Common myeloid progenitor, CD34-positive (primary cell): ENCODE measurements around the gene KCNT2.

Source experiments
- CTCF ChIA-PET: fragments of 350-600 bp; sonication (Branson Sonifier 250); formaldehyde crosslinking; loops from one replicate; lab custom pipeline; 2021; ENCODE audit warnings: antibody characterized with exemption; lab: Charles Lee
- POLR2A ChIA-PET: fragments of 350-600 bp; sonication (Branson Sonifier 250); formaldehyde crosslinking; loops from one replicate; lab custom pipeline; 2021; ENCODE audit warnings: antibody characterized with exemption; lab: Charles Lee
- DNase-seq, 3 donors: peaks; one replicate each; pipeline versions ENCODE4 v3.0.0 to v3.0.0-alpha.2; 2013
- H3K27ac ChIP-seq, 2 experiments: 1 replicate in 1 of 2; 2 replicates in 1 of 2; pipeline ENCODE4 v1.7.0; 2013; ENCODE audit warnings: inconsistent platforms in 2 of 2, low read length in 2 of 2, mild to moderate bottlenecking in 2 of 2, low read depth in 1 of 2, moderate library complexity in 1 of 2; ENCODE audit not compliant: severe bottlenecking in 2 of 2, insufficient read depth in 1 of 2, poor library complexity in 1 of 2
- H3K27me3 ChIP-seq, 5 experiments: replicated peaks in 2 of 5; 1 replicate in 3 of 5; 2 replicates in 2 of 5; pipeline versions ENCODE4 v1.6.1 to v1.7.0; 2013; ENCODE audit warnings: low read length in 4 of 5, mild to moderate bottlenecking in 2 of 5, moderate library complexity in 2 of 5, inconsistent platforms in 1 of 5; ENCODE audit not compliant: insufficient read depth in 5 of 5, control insufficient read depth in 4 of 5
- H3K36me3 ChIP-seq, 4 experiments: 1 replicate in 2 of 4; 2 replicates in 2 of 4; pipeline versions ENCODE4 v1.6.1 to v1.7.0; 2013; ENCODE audit warnings: low read length in 3 of 4, control low read depth in 1 of 4, mild to moderate bottlenecking in 1 of 4; ENCODE audit not compliant: control insufficient read depth in 4 of 4, insufficient read depth in 4 of 4
- H3K4me1 ChIP-seq, 4 experiments: 1 replicate in 3 of 4; 2 replicates in 1 of 4; pipeline versions ENCODE4 v1.6.1 to v1.7.1; 2013; ENCODE audit warnings: low read length in 3 of 4, mild to moderate bottlenecking in 3 of 4, control low read depth in 1 of 4, inconsistent platforms in 1 of 4, moderate library complexity in 1 of 4; ENCODE audit not compliant: control insufficient read depth in 4 of 4, insufficient read depth in 4 of 4; ENCODE audit errors: control extremely low read depth in 1 of 4
- H3K4me3 ChIP-seq, 7 experiments: 1 replicate in 4 of 7; 2 replicates in 3 of 7; pipeline versions ENCODE4 v1.5.1 to v1.7.0; 2013; ENCODE audit warnings: mild to moderate bottlenecking in 7 of 7, low read length in 6 of 7, moderate library complexity in 6 of 7, inconsistent platforms in 2 of 7, low read depth in 2 of 7, control low read depth in 1 of 7; ENCODE audit not compliant: insufficient read depth in 4 of 7, control insufficient read depth in 1 of 7; ENCODE audit errors: extremely low read depth in 1 of 7
- H3K9me3 ChIP-seq, 5 experiments: 1 replicate in 4 of 5; 2 replicates in 1 of 5; pipeline versions ENCODE4 v1.6.1 to v1.7.1; 2013; ENCODE audit warnings: low read length in 4 of 5, mild to moderate bottlenecking in 2 of 5, inconsistent platforms in 1 of 5, low read depth in 1 of 5, moderate library complexity in 1 of 5; ENCODE audit not compliant: control insufficient read depth in 4 of 5, insufficient read depth in 2 of 5; ENCODE audit errors: control extremely low read depth in 1 of 5
- WGBS: methylation state at CpG from one replicate; pipeline ENCODE4 v1.1.5; 2013; ENCODE audit not compliant: insufficient coverage; 5-methylcytosine and 5-hydroxymethylcytosine counted together

The KCNT2 gene

DNA sequence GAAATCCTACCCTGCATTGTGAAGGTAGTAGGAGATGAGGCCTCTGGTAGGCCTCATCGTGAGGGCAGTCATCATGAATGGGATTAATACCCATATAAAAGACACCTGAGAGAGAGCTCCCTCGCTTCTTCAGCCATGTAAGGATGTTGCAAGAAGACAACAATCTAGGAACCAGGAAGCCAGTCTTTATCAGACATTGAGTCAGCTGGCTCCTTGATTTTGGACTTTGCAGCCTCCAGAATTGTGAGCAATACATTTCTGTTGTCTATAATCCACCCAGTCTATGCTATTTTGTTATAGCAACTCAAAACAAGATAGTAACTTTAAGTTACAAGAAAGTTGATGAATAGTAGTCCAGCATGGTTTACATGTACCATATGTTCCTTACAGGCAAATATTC lies 208.5 kb downstream of the KCNT2 start:
- no peaks in the 10 kb centered on the region for H3K36me3 ChIP-seq
- 100% methylated on average over 1 of the region's 2 CpGs for WGBS
- H3K9me3 ChIP-seq, result no peaks in the 10 kb centered on the region
- H3K27me3 ChIP-seq, result no peaks in the 10 kb centered on the region
- peaks cover 0 to 7% (median 4%) of the 10 kb centered on the region in 4 experiments for H3K4me1 ChIP-seq
- no peak overlapping the region for H3K4me3 ChIP-seq
- CTCF ChIA-PET, result no interaction called here
- POLR2A ChIA-PET, result interaction anchor here (0.6 kb wide), 1 partner anchor 82 kb away, joined by 3 read pairs; no protein-coding TSS in a partner anchor
- no peak for DNase-seq
- no peak overlapping the region for H3K27ac ChIP-seq

DNA sequence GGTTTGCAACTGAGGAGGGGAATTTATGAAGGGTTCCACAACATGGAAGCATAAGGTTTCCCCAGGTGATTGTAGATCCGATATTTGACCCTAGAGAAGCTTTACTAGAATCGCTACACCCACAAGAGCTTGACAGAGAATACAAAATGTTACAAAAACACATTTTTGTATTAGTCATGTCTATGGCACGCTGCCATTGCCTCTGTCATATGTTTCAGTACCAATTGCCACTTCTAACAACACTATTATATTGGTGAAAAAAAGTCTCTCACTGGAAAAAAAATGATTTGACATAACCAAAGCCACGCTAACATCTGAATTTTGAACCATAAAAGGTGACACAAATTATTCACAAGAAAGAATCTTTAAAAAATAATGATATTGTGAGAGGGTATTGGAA lies 214.5 kb downstream of the KCNT2 start:
- no peak for DNase-seq
- POLR2A ChIA-PET, result no interaction called here

DNA sequence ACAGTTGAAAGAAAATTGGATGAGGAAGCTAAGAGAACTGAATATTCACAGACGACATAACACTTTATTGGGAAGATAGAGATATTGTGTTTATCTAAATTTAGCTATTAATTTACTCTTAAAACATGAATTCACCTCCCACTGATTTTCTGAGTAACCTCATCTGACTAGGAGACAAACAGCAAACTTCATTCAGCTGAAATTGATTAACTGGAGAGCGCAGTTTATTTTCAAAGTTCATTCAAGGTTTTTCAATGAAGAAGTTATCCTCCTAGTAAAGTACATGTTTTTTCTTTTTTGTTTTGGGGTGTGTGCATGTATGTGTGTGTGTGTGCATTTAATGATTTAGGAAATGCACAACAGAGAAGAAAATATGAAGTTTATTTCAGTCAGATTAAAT lies 215.0 kb downstream of the KCNT2 start:
- H3K36me3 ChIP-seq, result no peaks in the 10 kb centered on the region
- no peak overlapping the region for H3K4me3 ChIP-seq
- H3K4me1 ChIP-seq, result no peaks in the 10 kb centered on the region
- ChIA-PET POLR2A (no interaction called here), CTCF (no interaction called here)
- no peak overlapping the region for H3K27ac ChIP-seq
- 100% methylated on average over 1 of the region's 2 CpGs for WGBS
- no peaks in the 10 kb centered on the region for H3K27me3 ChIP-seq
- no peaks in the 10 kb centered on the region for H3K9me3 ChIP-seq
- no peak for DNase-seq

More for the DNA sequence above, 214.5 kb downstream of the KCNT2 start:
- 100% methylated on average over 1 of the region's 4 CpGs for WGBS
- no peaks in the 10 kb centered on the region for H3K4me1 ChIP-seq
- H3K27me3 ChIP-seq, result no peaks in the 10 kb centered on the region
- H3K9me3 ChIP-seq, result no peaks in the 10 kb centered on the region
- CTCF ChIA-PET, result interaction anchor here (1.0 kb wide), 1 partner anchor 17 kb away, joined by 3 read pairs; no protein-coding TSS in a partner anchor
- no peak overlapping the region for H3K27ac ChIP-seq
- no peaks in the 10 kb centered on the region for H3K36me3 ChIP-seq
- H3K4me3 ChIP-seq, result no peak overlapping the region

DNA sequence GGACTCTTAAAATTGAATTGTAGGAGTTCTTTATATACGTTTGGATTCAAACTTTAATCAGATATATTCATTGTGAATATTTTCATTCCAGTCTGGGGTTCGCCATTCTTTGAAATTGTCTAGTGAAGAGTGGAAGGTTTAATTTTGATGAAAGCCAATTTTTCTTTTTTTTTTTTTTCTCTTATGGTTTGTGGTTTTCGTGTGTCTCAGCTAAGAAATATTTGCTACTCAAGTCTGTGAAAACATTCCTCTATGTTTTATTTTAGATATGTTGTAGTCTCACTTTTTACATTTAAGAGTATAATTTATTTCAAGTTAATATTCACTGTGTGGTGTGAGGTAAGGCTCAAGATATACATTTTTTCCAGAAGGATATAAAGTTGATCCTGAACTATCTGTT lies 220.5 kb downstream of the KCNT2 start:
- Histone ChIP-seq H3K27ac (no peak overlapping the region), H3K27me3 (no peaks in the 10 kb centered on the region), H3K36me3 (no peaks in the 10 kb centered on the region), H3K9me3 (no peaks in the 10 kb centered on the region), H3K4me1 (no peaks in the 10 kb centered on the region), H3K4me3 (no peak overlapping the region)
- CTCF ChIA-PET, result no interaction called here
- WGBS, result no CpG with 5 or more reads among the region's 3 CpGs
- POLR2A ChIA-PET, result no interaction called here
- no peak for DNase-seq

DNA sequence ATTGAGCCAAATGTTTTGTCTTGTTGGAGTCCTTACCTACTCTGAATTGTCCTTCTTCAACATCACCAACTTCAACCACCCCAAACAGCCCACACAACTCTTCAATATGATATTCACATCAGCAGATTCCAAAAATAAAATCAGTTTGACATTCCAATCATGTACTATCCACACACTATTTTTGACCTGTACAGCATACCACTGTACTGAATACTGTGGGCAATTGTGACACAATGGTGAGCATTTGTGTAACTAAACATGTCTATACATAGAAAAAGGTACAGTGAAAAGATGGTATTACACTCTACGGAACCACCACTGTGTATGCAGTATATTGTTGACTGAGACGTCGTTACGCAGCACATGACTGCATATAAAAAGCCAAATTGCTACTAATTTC lies 223.1 kb downstream of the KCNT2 start:
- WGBS, result no CpG with 5 or more reads among the region's 4 CpGs
- CTCF ChIA-PET, result no interaction called here
- H3K27me3 ChIP-seq, result no peaks in the 10 kb centered on the region
- no peaks in the 10 kb centered on the region for H3K36me3 ChIP-seq
- no peaks in the 10 kb centered on the region for H3K4me1 ChIP-seq
- DNase-seq, result no peak
- H3K9me3 ChIP-seq, result no peaks in the 10 kb centered on the region
- POLR2A ChIA-PET, result no interaction called here
- H3K27ac ChIP-seq, result no peak overlapping the region
- H3K4me3 ChIP-seq, result no peak overlapping the region

DNA sequence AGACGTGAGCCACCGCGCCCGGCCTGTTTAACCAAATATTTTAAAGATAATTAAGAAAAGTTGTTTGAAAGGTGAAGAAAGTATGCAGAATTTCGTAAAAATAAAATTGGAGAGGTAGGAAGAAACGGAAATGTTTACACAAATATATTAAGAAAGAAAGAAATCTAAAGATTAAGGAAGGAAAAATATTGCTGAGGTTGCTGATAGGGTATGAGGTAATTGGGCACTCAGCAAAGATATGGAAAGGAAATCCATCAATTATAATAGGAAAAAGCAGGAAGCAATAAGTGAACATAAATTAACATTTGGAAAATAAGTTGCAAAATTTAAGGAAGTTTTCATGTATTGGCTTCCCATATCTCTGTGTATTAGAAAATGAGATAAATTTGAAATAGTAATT lies 225.9 kb downstream of the KCNT2 start:
- no CpG with 5 or more reads among the region's 6 CpGs for WGBS
- ChIA-PET CTCF (no interaction called here), POLR2A (no interaction called here)

DNA sequence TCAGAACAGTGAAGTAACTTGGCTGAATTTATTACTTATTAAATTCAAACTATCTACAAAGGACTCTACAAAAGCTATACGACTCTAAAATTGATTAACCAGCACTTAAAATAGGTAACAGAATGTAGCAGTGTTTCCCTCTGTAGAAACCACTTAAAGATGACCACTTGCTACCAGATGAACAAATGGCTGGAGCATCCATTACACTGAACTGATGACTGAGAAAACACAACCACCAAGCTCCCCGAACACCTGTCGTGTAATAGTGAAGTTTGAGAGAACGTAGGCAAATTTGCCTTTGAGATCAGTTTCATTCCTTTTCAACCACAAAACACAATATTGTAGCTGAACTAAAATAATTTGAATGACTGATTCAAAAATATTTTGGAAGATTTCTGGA lies 226.7 kb downstream of the KCNT2 start:
- no peaks in the 10 kb centered on the region for H3K36me3 ChIP-seq
- peaks cover 0 to 3% (median 0%) of the 10 kb centered on the region in 4 experiments for H3K4me1 ChIP-seq
- ChIA-PET CTCF (no interaction called here), POLR2A (no interaction called here)
- no peaks in the 10 kb centered on the region for H3K9me3 ChIP-seq
- H3K27ac ChIP-seq, result no peak overlapping the region
- no peak overlapping the region for H3K4me3 ChIP-seq
- DNase-seq, result no peak
- WGBS, result 100% methylated on average over 1 of the region's 4 CpGs
- H3K27me3 ChIP-seq, result no peaks in the 10 kb centered on the region

More for the DNA sequence above, 225.9 kb downstream of the KCNT2 start:
- DNase-seq, result no peak
- Histone ChIP-seq H3K27ac (no peak overlapping the region), H3K27me3 (no peaks in the 10 kb centered on the region), H3K9me3 (no peaks in the 10 kb centered on the region), H3K4me3 (no peak overlapping the region), H3K4me1 (no peaks in the 10 kb centered on the region), H3K36me3 (no peaks in the 10 kb centered on the region)
